HG03175 (cell line): Measurements from ENCODE around the gene C1orf159.
"Not testable (repeated sequence)": the region's sequence is repeated elsewhere in the genome, so short reads cannot be mapped to it uniquely, and the experiment has no call there.

ENCODE experiments used
- ATAC-seq: cut with Tn5 transposase; IDR thresholded peaks from one replicate; pipeline ENCODE4 v1.9.1; 2021; ENCODE audit warnings: mild to moderate bottlenecking, moderate library complexity; ENCODE audit not compliant: unreplicated experiment

The C1orf159 gene

GRCh38 chr1:1118876-1119220, 3.0 kb upstream of the C1orf159 start:
- no peak for ATAC-seq

DNA sequence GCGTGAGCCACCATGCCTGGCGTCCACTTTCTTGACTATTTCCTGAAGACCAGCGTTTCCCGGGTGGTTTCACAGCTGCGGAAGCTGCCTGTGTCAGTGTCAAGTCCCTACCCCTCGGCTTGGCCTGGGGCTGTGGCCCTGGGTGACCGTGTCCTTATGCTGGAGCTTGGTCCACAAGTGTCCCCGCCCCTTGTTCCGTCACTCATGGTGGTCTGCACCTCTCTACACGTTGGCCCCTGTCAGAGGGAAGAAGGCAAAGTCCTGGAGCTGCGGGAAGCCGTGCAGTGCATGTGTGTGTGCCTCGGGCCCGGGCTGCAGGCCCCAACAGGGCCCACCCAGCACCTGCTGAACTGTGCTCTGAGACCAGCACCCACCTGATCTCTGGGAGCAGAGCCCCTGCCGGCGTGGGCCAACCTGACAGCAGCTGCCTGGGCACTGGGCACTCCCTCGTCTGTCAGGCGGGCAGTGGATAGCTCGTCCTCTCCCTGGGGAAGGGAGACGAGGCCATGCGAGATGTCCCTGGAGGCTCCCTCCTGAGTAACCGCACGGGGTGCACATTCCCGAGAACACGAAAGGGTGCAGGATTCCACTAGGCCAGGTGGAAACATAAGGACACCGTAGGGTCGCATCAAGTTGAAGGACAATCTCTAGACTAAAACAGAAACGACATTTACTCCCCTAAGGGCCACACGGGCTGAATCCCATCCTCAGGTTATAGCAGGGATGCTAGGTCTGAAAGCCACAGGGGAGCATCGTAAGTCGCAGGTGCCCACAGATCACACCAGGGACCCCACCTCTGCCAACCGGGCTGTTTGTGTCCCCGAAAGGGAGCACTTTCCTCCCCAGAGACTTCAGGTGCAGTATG, 2.4 kb upstream of the C1orf159 start:
- ATAC-seq: no peak

- no peak for ATAC-seq
These were observed 1.6 kb upstream of the C1orf159 start for GRCh38 chr1:1117469-1117831.

- ATAC-seq: no peak
These were observed 996 bp upstream of the C1orf159 start for GRCh38 chr1:1116701-1117468.

- ATAC-seq: no peak
These were observed 628 bp downstream of the C1orf159 start for GRCh38 chr1:1115136-1115785.

DNA sequence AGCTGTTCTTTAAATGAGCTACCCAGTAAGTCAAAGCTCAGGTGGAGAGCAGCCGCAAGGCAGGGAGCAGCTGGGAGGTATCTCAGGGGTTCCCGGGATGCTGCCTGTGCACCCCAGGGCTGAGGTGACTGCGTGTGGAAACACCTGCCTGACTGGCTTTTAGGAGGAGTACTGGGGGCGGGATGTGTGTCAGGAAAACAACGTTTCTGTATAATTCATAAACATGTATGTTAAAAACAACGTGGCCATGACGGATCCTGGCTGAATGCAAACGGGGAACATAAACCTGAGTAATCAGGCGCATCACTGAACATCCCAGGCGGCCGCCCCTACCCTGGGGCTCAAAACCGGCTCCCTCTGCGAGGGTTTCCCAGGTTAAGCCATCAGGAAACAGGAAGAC, 1.5 kb downstream of the C1orf159 start:
- no peak for ATAC-seq

DNA sequence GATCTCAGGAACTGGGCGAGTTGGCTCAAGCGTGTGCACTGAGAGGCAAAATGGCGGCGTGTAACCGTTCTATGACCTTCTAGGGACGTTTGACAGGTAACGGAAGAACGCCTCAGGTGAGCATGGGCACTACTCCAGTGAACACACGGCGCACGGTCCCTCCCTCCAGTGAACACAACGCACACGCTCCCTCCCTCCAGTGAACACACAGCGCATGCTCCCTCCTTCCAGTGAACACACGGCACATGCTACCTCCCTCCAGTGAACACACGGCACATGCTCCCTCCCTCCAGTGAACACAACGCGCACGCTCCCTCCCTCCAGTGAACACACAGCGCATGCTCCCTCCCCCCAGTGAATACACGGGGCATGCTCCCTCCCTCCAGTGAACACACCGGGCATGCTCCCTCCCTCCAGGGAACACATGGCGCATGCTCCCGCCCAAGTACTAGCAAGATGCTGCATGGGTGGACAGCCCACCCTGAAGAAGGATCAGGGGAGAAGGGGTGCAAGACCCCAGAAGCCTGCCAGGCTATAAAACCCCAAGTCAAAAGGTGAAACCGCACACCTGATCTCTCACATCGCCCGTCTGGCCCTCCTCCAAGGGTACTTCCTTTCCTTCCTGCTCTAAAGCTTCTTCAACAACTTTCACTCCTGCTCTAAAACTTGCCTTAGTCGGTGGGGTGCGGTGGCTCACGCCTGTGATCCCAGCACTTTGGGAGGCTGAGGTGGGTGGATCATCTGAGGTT, 3.5 kb downstream of the C1orf159 start:
- ATAC-seq: no peak

DNA sequence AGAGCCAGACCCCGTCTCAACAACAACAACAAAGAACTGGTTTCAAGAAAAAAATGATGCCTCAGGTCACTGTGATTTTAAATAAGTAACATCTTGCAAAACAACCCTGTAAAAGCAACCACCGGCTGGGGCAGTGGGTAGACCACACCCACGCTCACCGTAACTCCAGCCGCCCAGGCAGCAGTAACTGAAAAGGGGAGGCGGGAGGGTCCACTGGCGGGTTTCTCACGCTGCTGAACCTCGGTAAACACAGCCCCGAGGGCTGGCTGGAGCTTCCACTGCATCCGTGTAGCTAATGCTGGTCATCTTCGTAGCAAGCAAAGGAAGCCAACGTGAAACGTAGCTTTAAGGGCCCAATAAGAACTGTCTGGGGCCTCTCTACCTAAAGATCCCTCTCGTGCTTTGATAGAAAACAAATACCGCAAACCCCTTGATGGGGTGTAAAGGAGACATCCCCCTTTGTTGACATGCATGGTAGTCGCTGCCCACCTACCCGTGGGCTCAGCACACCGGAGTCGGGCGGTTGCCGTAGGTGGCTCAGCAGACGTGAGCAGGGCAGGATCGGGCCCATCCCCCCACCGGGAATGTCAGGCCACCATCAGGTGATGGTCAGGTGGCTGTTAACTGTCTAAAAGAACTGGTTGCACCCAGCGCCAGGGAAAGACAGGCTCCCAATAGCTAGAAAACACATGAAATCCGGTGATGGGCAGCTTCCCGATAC, 4.2 kb downstream of the C1orf159 start:
- ATAC-seq: no peak

DNA sequence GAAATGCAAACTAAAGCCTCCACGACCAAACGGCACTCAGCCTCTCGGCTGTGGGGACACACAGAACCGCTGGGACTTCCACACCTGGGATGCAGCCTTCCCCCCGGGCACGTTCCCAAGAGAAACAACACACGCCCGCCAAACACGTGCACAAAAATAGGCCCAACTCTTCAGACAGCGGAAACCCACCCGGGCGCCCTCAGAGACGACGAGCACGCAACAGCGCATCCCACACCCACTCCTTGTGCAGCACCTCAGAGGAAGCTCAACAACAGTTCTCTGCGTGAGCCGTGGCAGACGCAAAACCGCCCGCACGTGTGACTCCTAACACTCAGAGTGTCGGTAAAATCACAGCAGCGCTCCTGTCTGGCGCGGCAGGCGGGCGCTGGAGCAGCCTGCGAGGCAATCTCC, 5.3 kb downstream of the C1orf159 start:
- ATAC-seq: no peak

DNA sequence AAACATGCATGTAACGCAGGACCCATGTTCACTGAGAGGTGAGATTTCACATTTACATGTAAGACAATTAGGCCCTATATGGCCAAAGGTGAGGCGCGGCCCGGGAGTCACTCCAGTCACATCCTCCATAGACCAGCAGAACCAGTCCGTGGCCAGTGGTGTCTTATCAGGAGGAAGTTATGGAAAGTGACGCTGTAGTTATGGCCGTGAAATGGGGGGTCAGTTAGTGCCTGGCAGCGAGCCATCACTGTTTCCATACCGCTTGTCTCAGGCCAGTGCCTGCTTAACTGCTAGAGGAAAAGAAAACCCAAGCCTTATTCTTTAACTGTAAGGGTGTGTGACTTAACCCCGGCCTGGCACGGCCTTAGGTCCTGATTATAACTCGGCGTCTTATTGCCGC, 6.1 kb downstream of the C1orf159 start:
- no peak for ATAC-seq

- no peak for ATAC-seq
These were observed 9.2 kb downstream of the C1orf159 start for GRCh38 chr1:1106510-1107221.

GRCh38 chr1:1104152-1104551, 11.7 kb downstream of the C1orf159 start:
- not testable (repeated sequence) for ATAC-seq

- ATAC-seq: no peak
These were observed 14.4 kb downstream of the C1orf159 start for GRCh38 chr1:1101503-1101902.

- ATAC-seq: no peak
These were observed 15.6 kb downstream of the C1orf159 start for GRCh38 chr1:1100296-1100695.

- ATAC-seq: no peak
These were observed 16.2 kb downstream of the C1orf159 start for GRCh38 chr1:1099506-1100183.

DNA sequence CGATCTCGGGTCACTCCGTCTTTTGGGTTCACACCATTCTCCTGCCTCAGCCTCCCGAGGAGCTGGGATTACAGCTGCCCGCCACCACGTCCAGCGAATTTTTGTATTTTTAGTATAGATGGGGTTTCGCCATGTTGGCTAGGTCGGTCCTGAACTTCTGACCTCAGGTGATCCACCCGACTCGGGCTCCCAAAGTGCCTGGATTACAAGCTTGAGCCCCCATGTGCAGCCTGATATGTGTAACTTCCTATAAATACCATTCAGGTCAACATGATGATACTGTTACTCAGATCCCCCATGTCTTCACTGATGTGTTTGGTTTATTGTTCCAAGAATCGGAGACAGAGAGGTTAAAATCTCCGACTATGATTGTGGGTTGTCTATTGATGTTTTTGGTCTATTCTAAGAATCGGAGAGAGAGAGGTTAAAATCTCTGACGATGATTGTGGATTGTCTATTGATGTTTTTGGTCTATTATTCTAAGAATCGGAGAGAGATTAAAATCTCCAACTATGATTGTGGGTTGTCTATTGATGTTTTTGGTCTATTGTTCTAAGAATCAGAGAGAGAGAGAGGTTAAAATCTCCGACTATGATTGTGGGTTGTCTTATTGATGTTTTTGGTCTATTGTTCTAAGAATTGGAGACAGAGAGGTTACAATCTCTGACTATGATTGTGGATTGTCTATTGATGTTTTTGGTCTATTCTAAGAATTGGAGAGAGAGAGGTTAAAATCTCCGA, 17.0 kb downstream of the C1orf159 start:
- ATAC-seq: no peak

- ATAC-seq: not testable (repeated sequence)
These were observed 19.8 kb downstream of the C1orf159 start for GRCh38 chr1:1096136-1096535.

GRCh38 chr1:1094981-1095380, 20.9 kb downstream of the C1orf159 start:
- no peak for ATAC-seq

DNA sequence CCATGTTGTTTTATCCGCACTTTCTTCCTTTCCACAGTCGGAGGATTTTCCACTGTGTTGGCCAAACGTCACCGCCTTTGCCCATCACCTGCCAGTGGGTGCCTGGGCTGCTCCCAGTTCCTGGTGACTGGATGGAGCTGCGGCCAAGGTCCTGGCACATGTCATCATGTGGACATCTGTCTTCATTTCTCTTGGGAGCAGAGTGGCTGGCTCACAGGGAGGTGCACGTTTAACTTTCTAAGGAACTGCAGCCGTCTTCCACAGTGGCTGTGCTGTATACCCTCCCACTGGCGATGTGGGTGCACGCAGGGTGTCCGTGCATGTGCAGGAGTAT, 22.3 kb downstream of the C1orf159 start:
- ATAC-seq: no peak
